ELR (cell line): ENCODE data around the gene PDZD8.
"Not testable (repeated sequence)": the region's sequence is repeated elsewhere in the genome, so short reads cannot be mapped to it uniquely, and the experiment has no call there.

ENCODE experiments used
- DNase-seq: peaks from one replicate; pipeline ENCODE4 v3.0.0-alpha.2; 2015; ENCODE audit warnings: low read depth

Gene PDZD8

GRCh38 chr10:117254774-117255735, 120.2 kb downstream of the PDZD8 start:
- DNase-seq: no peak

GRCh38 chr10:117254338-117254737, 120.9 kb downstream of the PDZD8 start:
- no peak for DNase-seq

GRCh38 chr10:117253908-117254307, 121.3 kb downstream of the PDZD8 start:
- no peak for DNase-seq

- no peak for DNase-seq
These were observed 124.8 kb downstream of the PDZD8 start for GRCh38 chr10:117250411-117250810.

GRCh38 chr10:117249493-117250093, 125.6 kb downstream of the PDZD8 start:
- no peak for DNase-seq

GRCh38 chr10:117248750-117249465, 126.3 kb downstream of the PDZD8 start:
- peak; percentile 16 for DNase-seq

- peak; percentile 31 for DNase-seq
These were observed 128.1 kb downstream of the PDZD8 start for GRCh38 chr10:117246997-117247671.

GRCh38 chr10:117242463-117242832, 132.8 kb downstream of the PDZD8 start:
- no peak for DNase-seq

- DNase-seq: no peak
These were observed 133.4 kb downstream of the PDZD8 start for GRCh38 chr10:117241541-117242462.

- no peak for DNase-seq
These were observed 134.4 kb downstream of the PDZD8 start, which contains the start of gene SLC18A2 for GRCh38 chr10:117240621-117241529. SLC18A2 (plus strand) TSS chr10:117241114; CDS start chr10:117241694, 580 bp downstream.

- DNase-seq: no peak
These were observed 135.3 kb downstream of the PDZD8 start for GRCh38 chr10:117239721-117240620.

- DNase-seq: no peak
These were observed 136.2 kb downstream of the PDZD8 start for GRCh38 chr10:117239051-117239450.

- DNase-seq: no peak
These were observed 137.7 kb downstream of the PDZD8 start for GRCh38 chr10:117237401-117237991.

- DNase-seq: not testable (repeated sequence)
These were observed 145.1 kb downstream of the PDZD8 start for GRCh38 chr10:117230107-117230506.

GRCh38 chr10:117228210-117228609, 147.0 kb downstream of the PDZD8 start:
- DNase-seq: no peak
